K562 (cell line): ENCODE data around the gene SLC22A12.

Experiments used
- JUNB ChIP-seq: fragments of 450-650 bp; formaldehyde crosslinking; conservative IDR thresholded peaks from 2 replicates; pipeline ENCODE4 v1.4.0; 2020; ENCODE audit warnings: mild to moderate bottlenecking
- MAFK ChIP-seq: IDR thresholded peaks from 2 replicates; pipeline ENCODE4 v1.6.1; 2011; ENCODE audit warnings: low read length, improper control_type of control experiment
- SAP30 ChIP-seq: fragments of 200-600 bp; sonication (generic); IDR thresholded peaks from 2 replicates; pipeline ENCODE4 v1.6.1; 2012; ENCODE audit warnings: borderline replicate concordance, low read depth, mild to moderate bottlenecking, moderate library complexity, low read length, control low read depth, inconsistent platforms; ENCODE audit not compliant: insufficient read depth, poor library complexity, severe bottlenecking
- SIN3A ChIP-seq, 2 experiments: fragments of 150-350 bp in 1 of 2; IDR thresholded peaks; 2 replicates each; pipeline ENCODE4 v1.6.1; 2011 to 2016; ENCODE audit warnings: borderline replicate concordance in 2 of 2, low read depth in 2 of 2, low read length in 2 of 2, mild to moderate bottlenecking in 2 of 2, moderate library complexity in 2 of 2; ENCODE audit not compliant: control insufficient read depth in 1 of 2
- SP1 ChIP-seq: sonication (generic); formaldehyde crosslinking; IDR thresholded peaks from 2 replicates; pipeline ENCODE4 v1.8.1; 2022; ENCODE audit warnings: mild to moderate bottlenecking, missing genetic modification reagents
- ZNF133 ChIP-seq: fragments of 250-450 bp; sonication (Bioruptor Pico); IDR thresholded peaks from 2 replicates; pipeline ENCODE4 v1.4.0; 2020; ENCODE audit warnings: mild to moderate bottlenecking
- TF ChIP-seq, protein P1 (sequence below): sonication (generic); formaldehyde crosslinking; IDR thresholded peaks from 2 replicates; pipeline ENCODE4 v1.8.0; 2022; ENCODE audit warnings: missing genetic modification reagents, mild to moderate bottlenecking, borderline replicate concordance
- TF ChIP-seq, protein P2 (sequence below), 3 experiments: IDR thresholded peaks in 2 of 3; conservative IDR thresholded peaks in 1 of 3; 2 replicates each; pipeline ENCODE4 v1.5.1; 2011 to 2012; ENCODE audit warnings: low read length in 3 of 3, mild to moderate bottlenecking in 3 of 3, control low read depth in 2 of 3, improper control_type of control experiment in 1 of 3, inconsistent platforms in 1 of 3, low read depth in 1 of 3, mixed read lengths in 1 of 3, moderate library complexity in 1 of 3; ENCODE audit not compliant: insufficient read depth in 2 of 3

DNA sequence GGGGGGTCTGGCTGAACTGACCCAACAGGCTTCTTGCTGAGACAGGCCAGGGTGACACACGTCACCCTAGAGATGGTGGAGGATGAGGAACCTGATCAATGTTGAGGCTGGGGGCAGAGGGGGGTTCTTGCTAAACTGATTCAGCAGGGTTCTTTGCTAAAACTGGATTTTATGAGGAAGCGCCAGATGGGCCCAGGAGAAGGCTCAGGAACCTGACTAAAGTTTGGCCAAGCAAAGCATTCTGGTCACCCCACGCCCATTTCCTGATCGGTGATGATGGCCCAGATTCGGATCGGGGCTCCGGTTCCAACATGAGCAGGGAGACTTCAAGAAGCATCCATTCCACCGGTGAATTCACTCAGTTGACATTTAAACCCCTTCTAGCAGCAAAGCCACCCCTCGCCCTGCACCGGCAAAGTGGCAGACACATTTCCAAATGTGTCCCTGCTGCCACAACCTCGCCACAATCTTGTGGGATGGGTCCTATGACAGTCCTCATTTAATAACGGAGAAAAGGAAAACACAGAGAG lies 34.2 kb upstream of the SLC22A12 start:
- TF ChIP-seq MAFK = no peak
- TF ChIP-seq, protein P1, sequence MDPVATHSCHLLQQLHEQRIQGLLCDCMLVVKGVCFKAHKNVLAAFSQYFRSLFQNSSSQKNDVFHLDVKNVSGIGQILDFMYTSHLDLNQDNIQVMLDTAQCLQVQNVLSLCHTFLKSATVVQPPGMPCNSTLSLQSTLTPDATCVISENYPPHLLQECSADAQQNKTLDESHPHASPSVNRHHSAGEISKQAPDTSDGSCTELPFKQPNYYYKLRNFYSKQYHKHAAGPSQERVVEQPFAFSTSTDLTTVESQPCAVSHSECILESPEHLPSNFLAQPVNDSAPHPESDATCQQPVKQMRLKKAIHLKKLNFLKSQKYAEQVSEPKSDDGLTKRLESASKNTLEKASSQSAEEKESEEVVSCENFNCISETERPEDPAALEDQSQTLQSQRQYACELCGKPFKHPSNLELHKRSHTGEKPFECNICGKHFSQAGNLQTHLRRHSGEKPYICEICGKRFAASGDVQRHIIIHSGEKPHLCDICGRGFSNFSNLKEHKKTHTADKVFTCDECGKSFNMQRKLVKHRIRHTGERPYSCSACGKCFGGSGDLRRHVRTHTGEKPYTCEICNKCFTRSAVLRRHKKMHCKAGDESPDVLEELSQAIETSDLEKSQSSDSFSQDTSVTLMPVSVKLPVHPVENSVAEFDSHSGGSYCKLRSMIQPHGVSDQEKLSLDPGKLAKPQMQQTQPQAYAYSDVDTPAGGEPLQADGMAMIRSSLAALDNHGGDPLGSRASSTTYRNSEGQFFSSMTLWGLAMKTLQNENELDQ (CRISPR knock-in tag) = no peak
- TF ChIP-seq JUNB (CRISPR knock-in tag) = no peak
- TF ChIP-seq ZNF133 = no peak
- TF ChIP-seq SIN3A (IDR thresholded peaks at IDR 0.05; ENCODE audit: borderline replicate concordance in 2 of 2, control insufficient read depth in 1 of 2, low read depth in 2 of 2, low read length in 2 of 2) = no peak
- TF ChIP-seq, protein P2, sequence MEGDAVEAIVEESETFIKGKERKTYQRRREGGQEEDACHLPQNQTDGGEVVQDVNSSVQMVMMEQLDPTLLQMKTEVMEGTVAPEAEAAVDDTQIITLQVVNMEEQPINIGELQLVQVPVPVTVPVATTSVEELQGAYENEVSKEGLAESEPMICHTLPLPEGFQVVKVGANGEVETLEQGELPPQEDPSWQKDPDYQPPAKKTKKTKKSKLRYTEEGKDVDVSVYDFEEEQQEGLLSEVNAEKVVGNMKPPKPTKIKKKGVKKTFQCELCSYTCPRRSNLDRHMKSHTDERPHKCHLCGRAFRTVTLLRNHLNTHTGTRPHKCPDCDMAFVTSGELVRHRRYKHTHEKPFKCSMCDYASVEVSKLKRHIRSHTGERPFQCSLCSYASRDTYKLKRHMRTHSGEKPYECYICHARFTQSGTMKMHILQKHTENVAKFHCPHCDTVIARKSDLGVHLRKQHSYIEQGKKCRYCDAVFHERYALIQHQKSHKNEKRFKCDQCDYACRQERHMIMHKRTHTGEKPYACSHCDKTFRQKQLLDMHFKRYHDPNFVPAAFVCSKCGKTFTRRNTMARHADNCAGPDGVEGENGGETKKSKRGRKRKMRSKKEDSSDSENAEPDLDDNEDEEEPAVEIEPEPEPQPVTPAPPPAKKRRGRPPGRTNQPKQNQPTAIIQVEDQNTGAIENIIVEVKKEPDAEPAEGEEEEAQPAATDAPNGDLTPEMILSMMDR (IDR thresholded peaks at IDR 0.05 in 2 of 3, conservative IDR thresholded peaks at IDR 0.05 in 1 of 3; ENCODE audit: insufficient read depth in 2 of 3, low read depth in 1 of 3, low read length in 3 of 3) = no peak
- no peak for TF ChIP-seq SP1 (CRISPR knock-in tag)
- TF ChIP-seq SAP30 = no peak
